ENCODE results near the gene STAT5A. TPM values are rescaled to one million over a fixed set of nuclear protein-coding genes. Genes with fewer than 3 reads are reported as not detected.

STAT5A gene
- polyA plus RNA-seq, 1 of the 3 experiments (the other 2 are of a cell fraction) = 2.3 TPM

- no peaks in the 10 kb centered on the region for H3K79me2 ChIP-seq (ENCODE audit: insufficient read depth)
- TF ChIP-seq POLR2AphosphoS5 (IDR thresholded peaks at IDR 0.05; ENCODE audit: low read depth, low read length) (no peak; the same call in 1 of the 2 replicates), YY1 (IDR thresholded peaks at IDR 0.05; ENCODE audit: low read depth) (no peak), RXRA (IDR thresholded peaks at IDR 0.05; ENCODE audit: borderline replicate concordance, low read depth) (no peak), ELF1 (IDR thresholded peaks at IDR 0.05) (no peak), JUND (IDR thresholded peaks at IDR 0.05) (no peak), USF2 (IDR thresholded peaks at IDR 0.05; ENCODE audit: borderline replicate concordance, low read depth, low read length) (no peak), GATA2 (CRISPR knock-in tag; IDR thresholded peaks at IDR 0.05) (no peak), FOXJ3 (CRISPR knock-in tag; IDR thresholded peaks at IDR 0.05) (no peak), SMC3 (IDR thresholded peaks at IDR 0.05; ENCODE audit: low read depth, low read length) (no peak)
- TF ChIP-seq, protein P1, sequence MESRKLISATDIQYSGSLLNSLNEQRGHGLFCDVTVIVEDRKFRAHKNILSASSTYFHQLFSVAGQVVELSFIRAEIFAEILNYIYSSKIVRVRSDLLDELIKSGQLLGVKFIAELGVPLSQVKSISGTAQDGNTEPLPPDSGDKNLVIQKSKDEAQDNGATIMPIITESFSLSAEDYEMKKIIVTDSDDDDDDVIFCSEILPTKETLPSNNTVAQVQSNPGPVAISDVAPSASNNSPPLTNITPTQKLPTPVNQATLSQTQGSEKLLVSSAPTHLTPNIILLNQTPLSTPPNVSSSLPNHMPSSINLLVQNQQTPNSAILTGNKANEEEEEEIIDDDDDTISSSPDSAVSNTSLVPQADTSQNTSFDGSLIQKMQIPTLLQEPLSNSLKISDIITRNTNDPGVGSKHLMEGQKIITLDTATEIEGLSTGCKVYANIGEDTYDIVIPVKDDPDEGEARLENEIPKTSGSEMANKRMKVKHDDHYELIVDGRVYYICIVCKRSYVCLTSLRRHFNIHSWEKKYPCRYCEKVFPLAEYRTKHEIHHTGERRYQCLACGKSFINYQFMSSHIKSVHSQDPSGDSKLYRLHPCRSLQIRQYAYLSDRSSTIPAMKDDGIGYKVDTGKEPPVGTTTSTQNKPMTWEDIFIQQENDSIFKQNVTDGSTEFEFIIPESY (IDR thresholded peaks at IDR 0.05; ENCODE audit: borderline replicate concordance, low read depth) = no peak
- H3K4me1 ChIP-seq (ENCODE audit: control insufficient read depth in 1 of 2, insufficient read depth in 2 of 2, low read depth in 1 of 2, low read length in 1 of 2) = peaks cover 0 to 15% of the 10 kb centered on the region in 2 experiments; a peak in 2 of 4 replicates
- no peaks in the 10 kb centered on the region for H3K9me3 ChIP-seq
- ChIA-PET POLR2A (interaction anchor here (0.6 kb wide), 1 partner anchor 62 kb away, joined by 3 read pairs; no protein-coding TSS in a partner anchor), CTCF (interaction anchor here (1.0 to 26.2 kb wide), 7 partner anchors 8 to 286 kb away, joined by 3 to 683 read pairs (median 5); no protein-coding TSS in a partner anchor)
- no peak overlapping the region for H3K4me2 ChIP-seq
- H3K27ac ChIP-seq (ENCODE audit: low read depth in 2 of 2, low read length in 1 of 2) = no peak overlapping the region
- H3F3A ChIP-seq (replicated peaks; ENCODE audit: insufficient read depth) = peaks cover 14% of the 10 kb centered on the region
- no peak overlapping the region for H3K9ac ChIP-seq
- no peaks in the 10 kb centered on the region for H3K9me2 ChIP-seq
- no peaks in the 10 kb centered on the region for H3K27me3 ChIP-seq (ENCODE audit: insufficient read depth)
- no peaks in the 10 kb centered on the region for H4K20me1 ChIP-seq (ENCODE audit: insufficient read depth)
- DNase-seq = no peak
- H3K36me3 ChIP-seq (replicated peaks in 1 of 2; ENCODE audit: control insufficient read depth in 1 of 2, insufficient read depth in 2 of 2, low read length in 1 of 2) = peaks cover 5 to 17% of the 10 kb centered on the region in 2 experiments
- H3K4me3 ChIP-seq (ENCODE audit: low read depth in 2 of 2, low read length in 1 of 2) = no peak overlapping the region
- no peak overlapping the region for H2AFZ ChIP-seq (ENCODE audit: low read depth)
- 94% methylated on average over 18 of the region's 19 CpGs for WGBS (ENCODE audit: low lambda C conversion rate)
Measured at GRCh38 chr17:42309986-42310786, 21.9 kb downstream of the STAT5A start.

- WGBS (ENCODE audit: low lambda C conversion rate) = 82% methylated on average over 8 of the region's 9 CpGs
- TF ChIP-seq RCOR1 (IDR thresholded peaks at IDR 0.05; ENCODE audit: low read length) (no peak), GABPA (IDR thresholded peaks at IDR 0.05; ENCODE audit: low read depth) (no peak), SIN3A (IDR thresholded peaks at IDR 0.05; ENCODE audit: borderline replicate concordance, low read depth, low read length) (no peak), TAF1 (IDR thresholded peaks at IDR 0.05; ENCODE audit: borderline replicate concordance, low read depth, low read length) (no peak), MXI1 (IDR thresholded peaks at IDR 0.05; ENCODE audit: low read depth, low read length) (no peak), RFX5 (IDR thresholded peaks at IDR 0.05; ENCODE audit: low read length) (no peak), FOXJ3 (CRISPR knock-in tag; IDR thresholded peaks at IDR 0.05) (no peak), NRF1 (IDR thresholded peaks at IDR 0.05; ENCODE audit: low read depth, low read length) (no peak), IRF3 (IDR thresholded peaks at IDR 0.05; ENCODE audit: low read depth, low read length) (no peak), EP300 (IDR thresholded peaks at IDR 0.05; ENCODE audit: borderline replicate concordance in 1 of 2, low read depth in 1 of 2, low read length in 1 of 2) (no peak), GATA2 (CRISPR knock-in tag; IDR thresholded peaks at IDR 0.05) (no peak), CHD2 (IDR thresholded peaks at IDR 0.05; ENCODE audit: low read length, partially characterized antibody) (no peak)
Measured at GRCh38 chr17:42310787-42311215, 22.5 kb downstream of the STAT5A start.

More at GRCh38 chr17:42310787-42311215, 22.5 kb downstream of the STAT5A start:
- Histone ChIP-seq H3K9me2 (no peaks in the 10 kb centered on the region), H3K9me3 (no peaks in the 10 kb centered on the region), H3K27me3 (ENCODE audit: insufficient read depth) (no peaks in the 10 kb centered on the region), H2AFZ (ENCODE audit: low read depth) (no peak overlapping the region), H3K9ac (no peak overlapping the region), H3K4me2 (no peak overlapping the region), H3K36me3 (replicated peaks in 1 of 2; ENCODE audit: control insufficient read depth in 1 of 2, insufficient read depth in 2 of 2, low read length in 1 of 2) (peaks cover 6 to 23% of the 10 kb centered on the region in 2 experiments), H4K20me1 (ENCODE audit: insufficient read depth) (no peaks in the 10 kb centered on the region), H3K27ac (ENCODE audit: low read depth in 2 of 2, low read length in 1 of 2) (no peak overlapping the region), H3K4me3 (ENCODE audit: low read depth in 2 of 2, low read length in 1 of 2) (no peak overlapping the region), H3K4me1 (ENCODE audit: control insufficient read depth in 1 of 2, insufficient read depth in 2 of 2, low read depth in 1 of 2, low read length in 1 of 2) (peaks cover 0 to 15% of the 10 kb centered on the region in 2 experiments; a peak in 2 of 4 replicates), H3K79me2 (ENCODE audit: insufficient read depth) (no peaks in the 10 kb centered on the region), H3F3A (replicated peaks; ENCODE audit: insufficient read depth) (peaks cover 14% of the 10 kb centered on the region)
- DNase-seq = no peak
- POLR2A ChIA-PET = interaction anchor here (1.0 kb wide), 1 partner anchor 117 kb away, joined by 3 read pairs; no protein-coding TSS in a partner anchor
- CTCF ChIA-PET = interaction anchor here (1.0 to 26.2 kb wide), 9 partner anchors 9 to 93 kb away, joined by 3 to 683 read pairs (median 13); partner anchors contain the start of genes STAT3 and STAT5B
